GM11168 (cell line): ENCODE data around the gene KRTAP2-4.
"Not testable (repeated sequence)": the region's sequence is repeated elsewhere in the genome, so short reads cannot be mapped to it uniquely, and the experiment has no call there.

Source experiments
- in situ Hi-C: fragments of 300-500 bp; cut with MboI; formaldehyde crosslinking; loops from one replicate; pipeline ENCODE4 v1.12.0; 2022; ENCODE audit warnings: low sequenced_read_pairs; ENCODE audit not compliant: unreplicated experiment

The KRTAP2-4 gene, protein sequence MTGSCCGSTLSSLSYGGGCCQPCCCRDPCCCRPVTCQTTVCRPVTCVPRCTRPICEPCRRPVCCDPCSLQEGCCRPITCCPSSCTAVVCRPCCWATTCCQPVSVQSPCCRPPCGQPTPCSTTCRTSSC

DNA sequence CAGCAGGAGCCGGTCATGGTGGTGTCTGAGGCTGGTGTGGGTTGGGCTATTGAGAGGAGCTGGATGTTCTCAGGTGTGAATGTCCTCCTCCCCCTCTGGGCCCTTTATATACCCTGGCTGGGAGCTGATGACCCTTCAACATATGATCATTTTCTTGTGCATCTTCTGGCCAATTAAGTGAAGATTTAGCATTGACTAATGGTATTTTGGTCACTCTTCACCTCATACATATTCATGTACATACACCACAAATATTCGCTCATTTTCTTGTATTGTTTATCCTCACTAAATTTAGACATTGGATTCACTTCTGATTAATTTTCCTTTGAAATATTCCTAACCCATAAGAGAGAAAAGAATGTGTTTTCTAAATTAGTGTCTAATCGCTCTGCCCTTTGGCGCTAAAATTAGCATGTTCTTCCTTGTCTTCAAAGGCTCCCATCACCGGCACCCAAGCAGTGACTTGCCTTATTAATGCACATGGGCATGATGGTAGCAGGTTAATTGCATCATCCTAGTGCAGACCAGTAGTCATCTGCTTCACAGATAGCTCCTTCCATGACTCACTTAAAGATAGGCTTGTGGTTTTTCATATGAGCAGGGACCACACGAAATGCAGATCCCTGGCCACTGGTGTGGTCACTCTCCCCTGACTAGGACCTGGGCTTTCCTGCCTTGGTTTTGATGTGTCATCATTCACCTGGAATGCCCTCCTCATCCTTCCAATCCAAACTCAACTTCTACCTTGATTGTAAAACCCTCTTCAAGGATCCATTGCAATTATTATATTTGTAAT lies at the start of gene KRTAP2-4:
Gene KRTAP2-4, minus strand, starts transcription at position 51 of the 796 bp plus-strand sequence. Its CDS starts 34 bp downstream, at position 17.
- in situ Hi-C loops = no loop called here

DNA sequence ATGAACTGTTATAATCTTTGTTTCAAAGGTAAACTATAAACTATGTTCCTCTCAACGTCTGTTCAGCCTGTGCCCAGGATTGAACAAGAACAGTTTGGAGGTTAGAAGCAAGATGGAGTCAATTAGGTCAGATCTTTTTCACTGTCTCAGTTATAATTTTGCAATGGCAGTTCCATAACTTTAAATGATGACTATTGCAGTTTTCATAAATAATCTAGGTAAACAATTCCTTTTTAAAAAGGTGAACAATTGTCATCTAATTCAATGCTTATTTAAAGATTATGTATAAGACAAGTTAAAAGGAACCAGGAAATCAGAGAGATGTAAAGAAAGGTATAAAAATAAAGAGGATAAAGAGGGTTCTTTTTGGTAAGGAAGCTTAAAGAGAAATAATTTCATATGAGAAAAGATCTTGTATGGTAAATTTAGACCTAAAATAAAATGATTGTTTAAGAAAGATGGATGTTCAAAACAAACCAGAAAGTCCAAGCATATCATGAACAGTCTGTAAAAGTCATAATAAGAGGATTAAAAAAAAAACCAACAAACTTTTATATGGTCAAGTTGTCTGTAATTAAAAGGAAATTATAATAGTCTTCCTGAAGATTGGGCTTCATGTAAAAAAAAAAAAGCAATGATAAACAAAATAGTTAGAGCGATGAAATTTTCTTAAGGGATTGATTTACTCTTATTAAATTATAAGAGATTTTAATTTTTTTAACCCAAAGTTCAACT lies 45.6 kb upstream of the KRTAP2-4 start:
- in situ Hi-C loops = no loop called here

DNA sequence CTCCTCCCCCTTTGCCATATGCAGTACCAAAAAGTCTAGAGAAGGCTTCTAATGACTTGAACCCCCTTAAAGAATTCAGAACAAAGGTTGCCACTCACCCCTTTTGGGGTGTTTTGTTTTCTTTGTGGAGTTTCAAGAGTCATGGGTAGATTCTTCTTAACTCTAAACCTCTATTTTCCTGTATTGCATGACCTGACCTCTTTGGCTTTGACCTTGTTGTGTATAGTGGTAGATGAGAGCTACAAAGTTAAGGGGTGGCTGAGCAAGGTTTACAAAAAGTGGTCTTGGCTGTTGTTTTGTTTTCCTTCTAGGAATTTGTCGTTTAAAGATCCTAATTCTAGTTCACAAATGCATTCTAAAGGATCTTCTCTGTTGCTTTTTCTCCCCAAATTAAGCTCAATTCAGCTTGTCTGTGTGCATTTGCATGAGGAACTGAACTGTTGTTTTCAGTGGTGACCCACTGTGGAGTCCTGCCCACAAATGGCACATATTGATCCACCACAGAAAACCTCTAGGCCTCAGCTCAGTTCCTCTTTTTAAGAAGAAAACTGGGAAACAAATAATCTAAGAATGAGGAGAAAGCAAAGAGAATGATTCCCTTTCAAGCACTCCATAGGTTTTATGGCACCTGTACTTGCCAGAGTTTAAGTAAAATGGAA lies 43.2 kb upstream of the KRTAP2-4 start:
- in situ Hi-C loops = not testable (repeated sequence)

DNA sequence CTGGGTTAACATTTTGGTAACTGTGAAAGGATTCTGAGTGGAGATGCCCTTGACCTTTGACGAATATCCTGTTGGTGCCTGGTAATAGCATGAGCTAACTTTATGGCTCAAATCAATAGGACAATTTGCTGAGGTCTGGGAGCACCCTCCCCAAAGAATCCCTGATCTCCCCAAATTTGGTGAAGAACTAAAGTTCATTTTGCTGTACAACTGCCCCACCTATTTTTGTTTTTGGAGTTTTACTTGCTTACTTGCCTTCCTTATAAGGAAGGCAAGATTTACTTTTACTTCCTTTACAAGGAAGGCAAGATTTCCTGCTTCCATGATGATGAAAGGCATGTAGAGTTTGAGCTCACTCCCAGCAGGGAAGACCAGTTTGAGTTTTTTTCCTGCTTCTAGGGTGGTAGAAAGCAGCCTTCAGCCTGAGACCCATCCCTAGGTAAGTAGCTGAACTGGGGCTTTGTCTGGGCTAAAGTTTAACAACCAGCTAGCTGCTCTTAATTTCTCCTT lies 42.3 kb upstream of the KRTAP2-4 start:
- in situ Hi-C loops = no loop called here

DNA sequence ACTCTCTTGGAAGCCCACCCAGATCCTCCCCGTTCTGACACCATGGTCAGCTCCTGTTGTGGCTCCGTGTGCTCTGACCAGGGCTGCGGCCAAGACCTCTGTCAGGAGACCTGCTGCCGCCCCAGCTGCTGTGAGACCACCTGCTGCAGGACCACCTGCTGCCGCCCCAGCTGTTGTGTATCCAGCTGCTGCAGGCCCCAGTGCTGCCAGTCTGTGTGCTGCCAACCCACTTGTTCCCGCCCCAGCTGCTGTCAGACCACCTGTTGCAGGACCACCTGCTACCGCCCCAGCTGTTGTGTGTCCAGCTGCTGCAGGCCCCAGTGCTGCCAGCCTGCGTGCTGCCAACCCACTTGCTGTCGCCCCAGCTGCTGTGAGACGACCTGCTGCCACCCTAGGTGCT lies 39.7 kb upstream of the KRTAP2-4 start, which contains the start of gene KRTAP4-9:
Gene KRTAP4-9, plus strand, starts transcription at position 43 of the 400 bp plus-strand sequence. Its CDS starts 0 bp downstream, at position 43.
- in situ Hi-C loops = not testable (repeated sequence)

DNA sequence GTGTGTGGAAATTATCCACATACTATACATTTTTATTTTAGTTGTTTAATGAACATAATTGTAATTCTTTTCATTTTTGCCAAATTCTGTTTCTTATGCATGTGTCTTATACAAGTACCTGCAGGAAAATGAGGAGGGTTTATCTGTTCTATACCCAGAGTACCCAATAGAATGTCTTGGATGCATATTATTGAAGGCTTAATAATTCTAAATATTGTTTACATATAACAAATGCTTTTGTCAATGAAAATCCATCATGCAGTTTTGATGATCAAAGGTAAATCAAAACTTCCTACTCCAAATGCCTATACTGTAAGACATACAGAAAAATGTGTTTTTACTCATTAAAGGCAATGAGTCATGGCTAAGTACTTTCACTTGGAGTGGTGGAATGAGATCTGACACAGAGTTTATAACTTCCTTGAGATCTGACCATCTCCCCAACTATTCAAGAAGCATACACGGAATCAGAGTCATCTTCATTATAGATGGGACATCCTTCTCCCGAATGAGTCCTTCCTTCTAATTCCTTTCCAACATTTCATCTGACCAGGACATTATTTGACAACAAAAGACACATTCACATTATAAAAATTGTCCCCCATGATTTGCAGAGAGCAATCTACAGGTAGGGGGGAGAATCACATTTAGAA lies 38.8 kb upstream of the KRTAP2-4 start:
- in situ Hi-C loops = not testable (repeated sequence)

DNA sequence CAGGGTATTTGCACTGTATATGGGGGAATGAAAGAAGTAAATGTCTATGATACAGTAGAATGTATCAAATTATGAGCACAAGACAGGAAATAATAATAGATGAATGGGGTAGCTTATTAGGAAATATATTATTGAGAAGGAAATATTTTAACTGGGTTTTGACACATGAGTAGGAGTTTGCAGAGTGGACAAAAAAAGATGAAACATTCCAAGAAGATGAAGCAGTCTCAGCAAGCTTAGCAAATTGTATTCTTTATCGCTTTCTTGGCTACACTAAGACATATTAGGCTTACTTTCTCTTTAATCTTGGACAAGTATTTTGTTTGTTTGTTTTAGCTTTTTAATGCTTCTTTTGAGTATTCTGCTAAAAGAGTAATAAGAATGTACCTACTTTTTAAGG lies 38.2 kb upstream of the KRTAP2-4 start:
- in situ Hi-C loops = no loop called here

DNA sequence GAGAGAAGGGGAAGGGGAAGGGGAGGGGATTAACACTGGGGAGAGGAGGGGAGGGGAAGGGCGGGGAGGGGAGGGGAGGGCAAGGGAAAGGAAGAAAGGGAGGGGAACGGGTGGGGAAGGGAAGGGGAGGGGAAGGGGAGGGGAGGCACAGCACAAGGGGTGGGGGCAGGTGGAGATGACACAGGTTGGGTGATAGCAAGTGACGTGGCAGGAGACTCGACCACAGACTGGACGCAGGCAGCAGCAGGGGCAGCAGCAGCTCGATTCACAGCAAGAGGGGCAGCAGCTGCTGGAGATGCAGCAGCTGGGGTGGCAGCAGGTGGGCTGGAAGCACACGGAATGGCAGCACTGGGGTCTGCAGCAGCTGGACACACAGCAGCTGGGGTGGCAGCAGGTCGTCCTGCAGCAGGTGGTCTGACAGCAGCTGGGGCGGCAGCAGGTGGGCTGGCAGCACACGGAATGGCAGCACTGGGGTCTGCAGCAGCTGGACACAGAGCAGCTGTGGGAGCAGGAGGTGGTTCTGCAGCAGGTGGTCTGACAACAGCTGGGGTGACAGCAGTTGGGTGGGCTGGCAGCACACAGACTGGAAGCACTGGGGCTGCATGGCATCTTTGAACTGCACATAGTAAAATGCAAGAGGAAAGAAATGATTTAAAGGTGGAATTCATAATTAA lies 36.0 kb upstream of the KRTAP2-4 start, which contains the start of gene KRTAP4-16:
Gene KRTAP4-16, minus strand, starts transcription at position 624 of the 674 bp plus-strand sequence. Its CDS starts 0 bp downstream, at position 624.
- in situ Hi-C loops = no loop called here

DNA sequence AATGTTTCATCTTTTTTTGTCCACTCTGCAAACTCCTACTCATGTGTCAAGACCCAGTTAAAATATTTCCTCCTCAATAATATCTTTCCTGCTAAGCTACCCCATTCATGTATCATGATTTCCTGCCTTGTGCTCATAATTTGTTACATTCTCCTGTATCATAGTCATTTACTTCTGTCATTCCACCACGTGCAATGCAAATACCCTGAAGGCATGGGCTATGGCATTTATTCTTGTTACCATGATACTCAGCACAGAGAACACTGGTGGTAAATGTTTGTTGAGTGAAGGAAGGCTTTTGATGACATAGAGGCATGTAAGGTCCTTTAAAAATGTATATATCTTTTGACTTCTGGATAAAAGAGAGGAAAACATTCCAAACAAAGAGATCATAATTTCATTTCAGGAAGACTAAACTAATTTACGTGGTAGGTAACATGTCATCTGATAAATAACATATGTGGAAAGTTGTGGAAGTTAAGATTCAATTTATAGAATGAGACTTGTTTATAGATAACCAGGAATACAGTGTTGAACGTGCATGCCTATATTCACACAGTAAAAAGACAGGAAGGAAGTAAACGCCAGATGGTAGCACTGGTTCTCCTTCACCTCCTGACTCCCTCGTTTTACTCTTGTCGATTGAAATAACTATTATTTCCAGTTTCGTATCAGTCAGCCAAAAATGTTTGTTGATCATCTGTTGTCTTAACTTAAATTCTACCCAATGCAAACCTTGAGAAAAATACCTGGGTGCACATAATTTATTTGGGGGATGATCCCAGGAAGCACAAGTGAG lies 34.2 kb upstream of the KRTAP2-4 start:
- in situ Hi-C loops = not testable (repeated sequence)

DNA sequence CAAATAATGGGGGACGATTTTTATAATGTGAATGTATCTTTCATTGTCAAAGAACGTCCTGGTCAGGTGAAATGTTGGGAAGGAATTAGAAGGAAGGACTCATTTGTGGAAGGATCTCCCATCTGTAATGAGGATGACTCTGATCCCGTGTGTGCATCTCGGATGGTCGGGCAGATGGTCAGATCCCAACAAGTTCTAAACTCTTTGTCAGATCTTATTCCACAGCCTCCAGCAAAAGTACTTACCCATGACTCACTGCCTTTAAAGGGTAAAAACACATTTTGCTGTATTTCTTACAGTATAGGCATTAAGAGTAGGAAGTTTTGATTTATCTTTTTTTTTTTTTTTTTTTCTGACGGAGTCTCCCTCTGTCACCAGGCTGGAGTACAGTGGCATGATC lies 32.8 kb upstream of the KRTAP2-4 start:
- in situ Hi-C loops = no loop called here

DNA sequence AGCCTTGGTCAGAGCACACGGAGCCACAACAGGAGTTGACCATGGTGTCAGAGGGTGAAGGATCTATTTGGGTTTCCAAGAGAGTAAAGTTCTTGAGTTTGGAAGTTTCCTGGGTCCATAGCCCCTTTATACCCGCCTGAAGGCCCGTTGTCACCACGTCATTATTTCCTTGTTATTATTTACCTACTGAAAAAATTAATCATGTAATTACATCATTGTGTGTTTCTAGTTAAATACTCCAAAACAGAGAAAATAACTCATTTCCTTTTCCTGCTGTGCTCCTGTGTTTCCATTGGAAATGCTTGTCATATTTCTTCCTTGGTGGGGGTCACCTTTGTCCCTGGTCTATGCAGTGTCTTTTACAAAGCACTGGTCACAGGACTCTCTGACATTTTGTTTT lies 32.4 kb upstream of the KRTAP2-4 start, which contains the start of gene KRTAP4-8:
Gene KRTAP4-8, minus strand, starts transcription at position 101 of the 400 bp plus-strand sequence. Its CDS starts 58 bp downstream, at position 43.
- in situ Hi-C loops = no loop called here

DNA sequence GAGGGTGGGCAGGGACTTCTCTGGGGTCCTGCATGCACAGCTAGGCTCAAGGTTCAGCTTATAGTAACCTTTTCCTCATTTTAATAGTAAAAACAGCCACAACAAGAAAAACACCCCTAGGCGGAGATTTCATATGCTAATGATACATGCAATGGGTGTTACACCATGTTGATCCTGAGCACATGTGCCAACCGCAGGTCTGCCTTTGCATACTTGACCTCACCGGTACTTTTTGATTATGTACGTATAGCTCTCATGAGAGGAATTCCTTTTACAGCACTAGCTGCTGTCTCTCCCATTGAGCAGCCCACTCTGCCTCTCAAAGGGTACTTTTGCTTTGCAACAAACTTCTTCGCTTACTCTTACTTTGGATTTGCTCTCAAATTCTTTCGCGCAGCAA lies 30.4 kb upstream of the KRTAP2-4 start:
- in situ Hi-C loops = no loop called here

DNA sequence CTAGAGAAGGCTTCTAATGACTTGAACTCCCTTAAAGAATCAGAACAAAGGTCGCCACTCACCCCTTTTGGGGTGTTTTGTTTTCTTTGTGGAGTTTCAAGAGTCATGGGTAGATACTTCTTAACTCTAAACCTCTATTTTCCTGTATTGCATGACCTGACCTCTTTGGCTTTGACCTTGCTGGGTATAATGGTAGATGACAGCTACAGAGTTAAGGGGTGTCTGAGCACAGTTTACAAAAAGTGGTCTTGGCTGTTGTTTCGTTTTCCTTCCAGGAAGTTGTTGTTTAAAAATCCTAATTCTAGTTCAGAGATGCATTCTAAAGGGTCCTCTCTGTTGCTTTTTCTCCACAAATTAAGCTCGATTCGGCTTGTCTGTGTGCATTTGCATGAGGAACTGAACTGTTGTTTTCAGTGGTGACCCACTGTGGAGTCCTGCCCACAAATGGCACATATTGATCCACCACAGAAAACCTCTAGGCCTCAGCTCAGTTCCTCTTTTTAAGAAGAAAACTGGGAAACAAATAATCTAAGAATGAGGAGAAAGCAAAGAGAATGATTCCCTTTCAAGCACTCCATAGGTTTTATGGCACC lies 23.2 kb upstream of the KRTAP2-4 start:
- in situ Hi-C loops = not testable (repeated sequence)

DNA sequence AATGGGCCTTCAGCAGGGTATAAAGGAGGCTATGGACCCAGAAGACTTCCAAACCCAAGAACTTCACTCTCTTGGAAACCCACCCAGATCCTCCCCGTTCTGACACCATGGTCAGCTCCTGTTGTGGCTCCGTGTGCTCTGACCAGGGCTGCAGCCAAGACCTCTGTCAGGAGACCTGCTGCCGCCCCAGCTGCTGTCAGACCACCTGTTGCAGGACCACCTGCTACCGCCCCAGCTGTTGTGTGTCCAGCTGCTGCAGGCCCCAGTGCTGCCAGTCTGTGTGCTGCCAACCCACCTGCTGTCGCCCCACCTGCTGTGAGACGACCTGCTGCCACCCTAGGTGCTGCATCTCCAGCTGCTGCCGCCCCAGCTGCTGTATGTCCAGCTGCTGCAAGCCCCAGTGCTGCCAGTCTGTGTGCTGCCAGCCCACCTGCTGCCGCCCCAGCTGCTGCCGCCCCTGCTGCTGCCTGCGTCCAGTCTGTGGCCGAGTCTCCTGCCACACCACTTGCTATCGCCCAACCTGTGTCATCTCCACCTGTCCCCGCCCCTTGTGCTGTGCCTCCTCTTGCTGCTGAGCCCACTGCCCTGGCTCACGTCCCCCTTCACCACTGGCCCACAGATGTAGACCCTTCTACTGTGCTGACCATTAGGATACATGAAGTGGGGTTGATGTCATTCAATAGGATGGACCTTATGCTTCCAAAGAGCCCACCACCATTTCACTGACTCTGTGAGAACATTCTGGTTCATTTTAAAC lies 18.6 kb upstream of the KRTAP2-4 start, which contains the start of gene KRTAP4-7:
Gene KRTAP4-7, plus strand, starts transcription at position 51 of the 757 bp plus-strand sequence. Its CDS starts 57 bp downstream, at position 108.
- in situ Hi-C loops = not testable (repeated sequence)

DNA sequence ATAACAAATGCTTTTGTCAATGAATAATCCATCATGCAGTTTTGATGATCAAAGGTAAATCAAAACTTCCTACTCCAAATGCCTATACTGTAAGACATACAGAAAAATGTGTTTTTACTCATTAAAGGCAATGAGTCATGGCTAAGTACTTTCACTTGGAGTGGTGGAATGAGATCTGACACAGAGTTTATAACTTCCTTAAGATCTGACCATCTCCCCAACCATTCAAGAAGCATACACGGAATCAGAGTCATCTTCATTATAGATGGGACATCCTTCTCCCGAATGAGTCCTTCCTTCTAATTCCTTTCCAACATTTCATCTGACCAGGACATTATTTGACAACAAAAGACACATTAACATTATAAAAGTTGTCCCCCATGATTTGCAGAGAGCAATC lies 17.7 kb upstream of the KRTAP2-4 start:
- in situ Hi-C loops = not testable (repeated sequence)

DNA sequence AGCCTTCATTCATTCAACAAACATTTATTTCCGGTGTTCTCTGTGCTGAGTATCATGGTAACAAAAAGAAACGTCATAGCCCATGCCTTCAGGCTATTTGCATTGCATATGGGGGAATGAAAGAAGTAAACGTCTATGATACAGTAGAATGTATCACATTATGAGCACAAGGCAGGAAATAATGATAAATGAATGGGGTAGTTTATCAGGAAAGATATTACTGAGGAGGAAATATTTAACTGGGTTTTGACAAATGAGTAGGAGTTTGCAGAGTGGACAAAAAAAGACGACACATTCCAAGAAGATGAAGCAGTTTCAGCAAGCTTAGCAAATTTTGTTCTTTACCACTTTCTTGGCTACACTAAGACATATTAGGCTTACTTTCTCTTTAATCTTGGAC lies 16.9 kb upstream of the KRTAP2-4 start:
- in situ Hi-C loops = no loop called here

DNA sequence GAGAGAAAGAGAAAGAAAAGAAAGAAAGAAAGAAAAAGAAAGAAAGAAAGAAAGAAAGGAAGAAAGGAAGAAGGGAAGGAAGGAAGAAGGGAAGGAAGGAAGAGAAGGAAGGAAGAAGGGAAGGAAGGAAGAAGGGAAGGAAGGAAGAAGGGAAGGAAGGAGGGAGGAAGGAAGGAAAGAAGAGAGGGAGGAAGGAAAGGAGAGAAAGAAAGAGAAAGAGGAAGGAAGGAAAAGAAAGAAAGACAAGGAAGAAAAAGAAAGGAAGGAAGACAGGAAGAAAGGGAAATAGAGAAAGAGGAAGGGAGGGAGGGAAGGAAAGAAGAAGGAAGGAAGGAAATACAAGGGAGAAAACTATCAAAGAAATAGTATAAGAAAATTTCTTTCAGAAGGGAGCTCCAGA lies 11.1 kb upstream of the KRTAP2-4 start:
- in situ Hi-C loops = no loop called here
